Upper lobe of left lung (tissue), 6 donors: Measurements from ENCODE around the gene PEX5L. TPM values are rescaled to one million over a fixed set of nuclear protein-coding genes. Genes with fewer than 3 reads are reported as not detected.
"Not testable (repeated sequence)": the region's sequence is repeated elsewhere in the genome, so short reads cannot be mapped to it uniquely, and the experiment has no call there.

Source experiments
- ATAC-seq, 2 donors: fragments of 200-7000 bp; cut with Tn5 transposase; one replicate each; pipeline ENCODE4 v1.9.1; 2022; ENCODE audit warnings: mild to moderate bottlenecking in 2 of 2, moderate library complexity in 2 of 2; ENCODE audit not compliant: low FRiP score in 2 of 2
- DNase-seq, 2 donors: peaks; one replicate each; pipeline ENCODE4 v3.0.0-alpha.2; 2019 to 2020
- H3K27ac ChIP-seq, 4 donors: fragments of 200-600 bp; sonication (generic); one replicate each; pipeline ENCODE4 v1.5.1; 2016 to 2019
- H3K27me3 ChIP-seq, 4 donors: fragments of 200-600 bp; sonication (generic); one replicate each; pipeline ENCODE4 v1.5.1; 2017 to 2019
- H3K36me3 ChIP-seq, 4 donors: fragments of 200-600 bp; sonication (generic); one replicate each; pipeline ENCODE4 v1.5.1; 2016 to 2019
- H3K4me1 ChIP-seq, 4 donors: fragments of 200-600 bp; sonication (generic); one replicate each; pipeline ENCODE4 v1.5.1; 2018 to 2019
- H3K4me3 ChIP-seq, 4 donors: fragments of 200-600 bp; sonication (generic); one replicate each; pipeline ENCODE4 v1.5.1; 2017 to 2019; ENCODE audit warnings: mild to moderate bottlenecking in 2 of 4, moderate library complexity in 1 of 4
- H3K9me3 ChIP-seq, 4 donors: fragments of 200-600 bp; sonication (generic); one replicate each; pipeline ENCODE4 v1.5.1; 2018 to 2019
- CTCF ChIP-seq, 6 experiments: fragments of 450-650 bp in 4 of 6; fragments of 200-600 bp in 2 of 6; sonication (generic) in 2 of 6; IDR thresholded peaks; one replicate each; pipeline ENCODE4 v1.5.1; 2016 to 2019; ENCODE audit warnings: antibody characterized with exemption in 6 of 6
- EP300 ChIP-seq, 4 donors: sonication (generic); formaldehyde crosslinking; IDR thresholded peaks; one replicate each; pipeline ENCODE4 v1.5.1; 2017; ENCODE audit warnings: antibody characterized with exemption in 4 of 4, control low read depth in 2 of 4
- POLR2A ChIP-seq, 4 donors: fragments of 450-650 bp; IDR thresholded peaks; one replicate each; pipeline ENCODE4 v1.5.1; 2016 to 2017; ENCODE audit warnings: antibody characterized with exemption in 4 of 4, mild to moderate bottlenecking in 2 of 4
- POLR2AphosphoS5 ChIP-seq, 2 donors: sonication (generic); formaldehyde crosslinking; IDR thresholded peaks; one replicate each; pipeline ENCODE4 v1.5.1; 2017; ENCODE audit warnings: antibody characterized with exemption in 2 of 2
- WGBS, 2 donors: methylation state at CpG; one replicate each; pipeline ENCODE4 v1.1.5; 2017 to 2018; 5-methylcytosine and 5-hydroxymethylcytosine counted together
- total RNA-seq, 6 donors: library from RNA; depleted of rRNA in 4 of 6; stranded (reverse); fragments of >200 nt in 4 of 6; gene quantifications; one replicate each; pipeline versions ENCODE4 v1.1.0 to v1.2.1, GENCODE V29; 2016 to 2021
- donor health status: DM: no; HTN: no; CAD: no; lungs with moderate emphysema.
- donor health status: DM: no; HTN: yes; CAD: no; lungs with severe emphysema.

Gene PEX5L
- total RNA-seq, 6 donors from 2014 or later: not detected

GRCh38 chr3:180062771-180063170 lies 26.0 kb upstream of the PEX5L start:
- TF ChIP-seq EP300 (IDR thresholded peaks at IDR 0.05) (no peak), POLR2AphosphoS5 (IDR thresholded peaks at IDR 0.05) (no peak), POLR2A (IDR thresholded peaks at IDR 0.05) (no peak), CTCF (IDR thresholded peaks at IDR 0.05) (no peak)
- Histone ChIP-seq H3K4me3 (no peak overlapping the region), H3K9me3 (no peaks in the 10 kb centered on the region), H3K27me3 (no peaks in the 10 kb centered on the region), H3K36me3 (no peaks in the 10 kb centered on the region), H3K4me1 (no peaks in the 10 kb centered on the region), H3K27ac (no peak overlapping the region)
- 45 to 67% methylated on average over 1 of the region's 1 CpG for WGBS, 2 donors
- DNase-seq (no peak), ATAC-seq (no peak)

GRCh38 chr3:180059356-180059755 lies 22.6 kb upstream of the PEX5L start:
- DNase-seq: no peak
- Histone ChIP-seq H3K9me3 (no peaks in the 10 kb centered on the region), H3K4me3 (no peak overlapping the region), H3K4me1 (no peaks in the 10 kb centered on the region), H3K36me3 (no peaks in the 10 kb centered on the region), H3K27me3 (no peaks in the 10 kb centered on the region), H3K27ac (no peak overlapping the region)
- no peak for ATAC-seq
- TF ChIP-seq POLR2A (IDR thresholded peaks at IDR 0.05) (no peak), EP300 (IDR thresholded peaks at IDR 0.05) (no peak), CTCF (IDR thresholded peaks at IDR 0.05) (no peak), POLR2AphosphoS5 (IDR thresholded peaks at IDR 0.05) (no peak)

GRCh38 chr3:180058238-180058637 lies 21.5 kb upstream of the PEX5L start:
- Histone ChIP-seq H3K36me3 (no peaks in the 10 kb centered on the region), H3K9me3 (no peaks in the 10 kb centered on the region), H3K4me3 (no peak overlapping the region), H3K4me1 (no peaks in the 10 kb centered on the region), H3K27me3 (no peaks in the 10 kb centered on the region), H3K27ac (no peak overlapping the region)
- no peak for ATAC-seq
- TF ChIP-seq EP300 (IDR thresholded peaks at IDR 0.05) (no peak), CTCF (IDR thresholded peaks at IDR 0.05) (no peak), POLR2AphosphoS5 (IDR thresholded peaks at IDR 0.05) (no peak), POLR2A (IDR thresholded peaks at IDR 0.05) (no peak)
- no peak for DNase-seq

GRCh38 chr3:180055656-180056055 lies 18.9 kb upstream of the PEX5L start:
- H3K27ac ChIP-seq, H3K36me3 ChIP-seq, H3K27me3 ChIP-seq, H3K4me3 ChIP-seq, ATAC-seq, H3K4me1 ChIP-seq, DNase-seq, H3K9me3 ChIP-seq: not testable (repeated sequence)
- 65 to 89% methylated on average over 3 of the region's 3 CpGs for WGBS, 2 donors

GRCh38 chr3:180049391-180049790 lies 12.7 kb upstream of the PEX5L start:
- Histone ChIP-seq H3K27me3 (no peaks in the 10 kb centered on the region), H3K4me3 (no peak overlapping the region), H3K36me3 (no peaks in the 10 kb centered on the region), H3K27ac (no peak overlapping the region), H3K9me3 (no peaks in the 10 kb centered on the region), H3K4me1 (peaks cover 0 to 3% (median 0%) of the 10 kb centered on the region in 4 donors)
- no peak for TF ChIP-seq POLR2A (IDR thresholded peaks at IDR 0.05)
- no peak for TF ChIP-seq EP300 (IDR thresholded peaks at IDR 0.05)
- TF ChIP-seq POLR2AphosphoS5 (IDR thresholded peaks at IDR 0.05): no peak
- no peak for TF ChIP-seq CTCF (IDR thresholded peaks at IDR 0.05)
- ATAC-seq (no peak), DNase-seq (no peak)
- WGBS, 2 donors: 79 to 80% methylated on average over 9 of the region's 9 CpGs
